Measurements from ENCODE around the gene RNF144A.

GRCh38 chr2:7035884-7036283 is 118.7 kb downstream of the RNF144A start:
- TF ChIP-seq POLR2AphosphoS5 (IDR thresholded peaks at IDR 0.05; ENCODE audit: low read depth, low read length) (no peak), FOXP2 (optimal IDR thresholded peaks at IDR 0.05; ENCODE audit: borderline replicate concordance, extremely low read depth, extremely low read length, insufficient read depth) (no peak), TAF1 (IDR thresholded peaks at IDR 0.05; ENCODE audit: borderline replicate concordance, insufficient read depth, low read length) (no peak), SIN3A (IDR thresholded peaks at IDR 0.05; ENCODE audit: borderline replicate concordance, insufficient read depth, low read length) (no peak)
